ENCODE measurements around the gene NR1I3. TPM values are rescaled to one million over a fixed set of nuclear protein-coding genes. Genes with fewer than 3 reads are reported as not detected.

The NR1I3 gene, protein sequence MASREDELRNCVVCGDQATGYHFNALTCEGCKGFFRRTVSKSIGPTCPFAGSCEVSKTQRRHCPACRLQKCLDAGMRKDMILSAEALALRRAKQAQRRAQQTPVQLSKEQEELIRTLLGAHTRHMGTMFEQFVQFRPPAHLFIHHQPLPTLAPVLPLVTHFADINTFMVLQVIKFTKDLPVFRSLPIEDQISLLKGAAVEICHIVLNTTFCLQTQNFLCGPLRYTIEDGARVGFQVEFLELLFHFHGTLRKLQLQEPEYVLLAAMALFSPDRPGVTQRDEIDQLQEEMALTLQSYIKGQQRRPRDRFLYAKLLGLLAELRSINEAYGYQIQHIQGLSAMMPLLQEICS
- total RNA-seq: not detected

DNA sequence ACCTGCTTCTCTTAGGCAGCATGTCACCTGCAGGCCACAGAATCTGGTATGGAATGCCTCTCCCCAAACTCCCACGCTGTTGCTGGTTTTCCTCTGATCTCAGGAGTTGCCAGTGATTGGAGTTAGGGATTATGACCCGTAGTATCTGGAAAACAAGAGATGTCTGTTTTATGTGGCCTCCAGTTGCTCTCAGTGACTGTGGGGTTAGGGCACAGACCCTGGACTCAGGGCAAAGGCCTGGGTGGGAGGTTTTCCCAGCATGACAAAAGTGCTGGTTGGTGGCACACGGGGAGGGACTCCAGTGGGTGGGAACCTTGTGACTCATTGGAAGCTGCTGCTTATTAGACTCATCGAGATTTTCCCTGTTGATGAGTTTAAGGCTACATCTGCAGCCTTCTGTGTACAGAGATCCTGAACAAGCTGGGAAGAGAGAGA is at the start of gene NR1I3:
NR1I3 (minus strand) TSS at position 165 of the 435 bp plus-strand sequence. CDS start 1,638 bp downstream, outside the sequence.

DNA sequence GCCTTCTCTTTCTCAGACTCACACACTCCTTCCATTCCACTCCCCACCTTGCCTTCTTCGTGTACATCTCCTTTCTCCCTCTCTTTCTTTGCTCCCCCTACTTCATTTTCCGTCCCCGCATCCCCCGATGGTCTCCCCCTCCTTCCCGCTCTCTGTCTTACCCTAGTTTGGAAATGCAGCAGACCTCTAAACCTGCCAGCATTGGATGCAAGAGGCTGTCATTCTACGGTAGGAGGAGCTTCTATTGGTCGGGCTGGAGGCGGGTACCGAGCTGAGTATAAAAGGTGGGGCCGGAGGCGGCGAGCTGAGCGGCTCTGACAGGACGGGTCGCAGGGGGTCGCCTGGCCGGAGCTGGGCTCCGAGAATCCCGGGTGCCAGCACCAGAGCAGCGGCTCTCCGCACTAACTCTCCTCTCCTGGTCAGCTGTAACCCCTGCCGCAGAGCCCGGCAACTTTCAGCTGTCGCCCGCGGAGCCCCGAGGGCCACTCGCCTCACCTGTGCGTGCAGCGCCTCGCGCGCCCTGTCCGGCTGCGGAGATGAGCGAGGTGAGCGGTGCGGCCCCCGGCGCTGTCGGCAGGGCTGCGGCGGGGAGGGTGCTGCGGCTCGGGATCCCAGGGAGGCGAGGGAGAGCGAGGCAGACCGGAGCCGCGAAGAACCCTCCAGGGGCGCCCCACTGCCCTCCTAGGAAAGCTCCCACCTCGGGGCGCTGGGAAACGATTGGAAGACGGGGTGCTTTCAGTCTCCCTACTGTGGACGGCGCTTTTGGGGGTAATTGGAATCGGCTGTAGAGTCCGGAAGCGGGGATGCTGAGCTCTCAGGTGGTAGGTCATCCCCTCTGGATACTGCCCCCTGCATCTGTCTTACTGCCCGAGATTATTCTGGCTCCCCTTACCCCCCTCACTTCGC is 20.7 kb upstream of the NR1I3 start, which contains the start of gene PCP4L1:
PCP4L1 (plus strand) TSS at position 307 of the 906 bp plus-strand sequence; CDS start at position 537, 230 bp downstream.

DNA sequence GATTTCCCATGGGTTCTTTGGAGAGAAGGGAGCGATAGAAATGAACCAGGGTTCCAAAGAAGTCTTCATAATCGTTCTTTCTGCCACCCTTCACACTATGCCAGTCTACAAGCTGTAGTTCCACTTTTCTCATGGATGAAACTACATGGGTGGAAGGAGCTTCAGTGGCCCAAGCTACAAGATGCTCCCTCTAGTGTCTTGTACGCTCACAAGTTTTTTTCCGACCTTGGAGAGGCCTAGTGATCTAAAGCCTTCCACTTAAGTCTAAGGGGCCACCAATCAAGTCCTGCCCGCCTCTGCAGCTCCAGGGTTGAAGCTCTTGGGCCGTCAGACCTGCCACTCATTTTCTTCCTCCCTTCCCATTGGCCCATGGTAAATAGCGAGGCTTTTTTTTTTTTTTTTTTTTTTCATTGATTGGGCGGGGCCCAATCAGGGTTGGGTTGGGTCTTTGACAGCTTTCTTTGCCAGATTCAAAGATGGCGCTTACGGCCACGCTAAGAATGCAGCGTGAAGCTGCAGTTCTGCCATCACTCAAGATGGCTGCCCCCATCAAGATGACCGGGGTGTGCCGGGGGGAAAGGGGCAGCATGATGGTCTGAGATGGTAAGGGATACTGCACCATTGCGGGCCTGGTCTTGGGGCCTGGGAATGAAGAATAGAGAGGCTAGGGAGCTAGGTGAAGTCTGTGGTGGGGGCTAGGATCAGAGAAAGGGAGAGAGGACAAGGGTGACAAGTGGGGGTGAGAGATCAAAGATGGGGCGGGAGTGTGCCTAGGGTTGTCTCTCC is 12.3 kb downstream of the NR1I3 start, which contains the start of gene TOMM40L:
TOMM40L (plus strand) TSS at position 527 of the 786 bp plus-strand sequence. CDS start 430 bp downstream, outside the sequence.

DNA sequence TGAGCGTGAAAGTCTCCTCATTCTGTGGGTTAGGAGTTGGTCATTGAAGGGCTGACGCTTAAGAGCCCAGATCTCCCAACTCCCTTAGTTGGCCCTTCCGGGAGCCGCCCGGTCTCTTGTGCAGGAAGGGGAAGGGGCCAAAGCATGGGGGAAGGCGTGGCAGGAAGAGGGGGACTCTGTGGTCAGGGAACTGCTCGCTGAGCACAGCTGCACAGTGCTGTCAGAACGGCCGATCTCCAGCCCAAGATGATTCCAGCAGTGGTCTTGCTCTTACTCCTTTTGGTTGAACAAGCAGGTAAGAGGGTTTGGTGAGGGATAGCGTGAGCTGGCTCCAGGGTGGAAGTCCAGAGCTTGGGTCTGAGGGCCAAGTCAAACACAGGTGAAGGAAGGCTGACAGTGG is 22.9 kb downstream of the NR1I3 start, which contains the start of gene FCER1G:
FCER1G (plus strand) TSS at position 220 of the 400 bp plus-strand sequence; CDS start at position 247, 27 bp downstream.

DNA sequence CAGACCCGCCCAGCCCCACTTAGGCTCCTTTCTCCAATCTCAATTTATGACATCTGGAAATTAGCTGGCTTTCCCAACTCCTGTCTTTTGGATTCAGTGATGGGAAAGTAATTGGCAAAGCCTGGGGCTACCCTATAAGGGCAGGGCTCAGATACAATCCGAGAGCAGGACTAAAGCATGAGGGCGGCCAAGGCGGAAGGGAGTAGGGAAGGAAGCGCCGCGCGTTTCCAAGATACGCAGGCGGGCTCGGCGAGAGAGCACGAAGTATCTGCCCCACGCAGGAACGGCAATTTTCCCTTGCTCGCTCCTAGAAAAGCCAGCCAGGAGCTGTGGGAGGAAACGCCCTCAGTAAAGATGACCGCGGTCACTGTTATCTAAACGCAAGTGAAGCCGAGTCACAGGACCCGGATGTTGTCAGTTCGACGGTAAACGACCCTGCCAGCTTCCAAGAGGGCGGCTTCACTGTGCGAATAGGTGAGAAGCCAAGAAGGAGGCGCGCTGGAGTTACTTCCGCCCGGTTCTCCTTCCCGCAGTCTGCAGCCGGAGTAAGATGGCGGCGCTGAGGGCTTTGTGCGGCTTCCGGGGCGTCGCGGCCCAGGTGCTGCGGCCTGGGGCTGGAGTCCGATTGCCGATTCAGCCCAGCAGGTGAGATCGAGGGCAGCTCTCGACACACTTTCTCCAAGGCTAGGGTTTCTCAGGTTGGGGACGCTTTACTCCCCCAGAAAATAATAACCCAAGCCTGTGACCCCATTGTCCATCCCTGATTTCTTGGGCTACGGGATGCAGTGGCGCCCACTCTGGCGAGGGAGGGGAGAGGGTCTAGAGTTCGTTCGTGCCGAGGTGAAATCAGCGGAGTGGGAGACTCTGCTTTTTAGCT is 35.9 kb downstream of the NR1I3 start, which contains the start of gene NDUFS2:
NDUFS2 (plus strand) TSS at position 532 of the 877 bp plus-strand sequence; CDS start at position 551, 19 bp downstream.

DNA sequence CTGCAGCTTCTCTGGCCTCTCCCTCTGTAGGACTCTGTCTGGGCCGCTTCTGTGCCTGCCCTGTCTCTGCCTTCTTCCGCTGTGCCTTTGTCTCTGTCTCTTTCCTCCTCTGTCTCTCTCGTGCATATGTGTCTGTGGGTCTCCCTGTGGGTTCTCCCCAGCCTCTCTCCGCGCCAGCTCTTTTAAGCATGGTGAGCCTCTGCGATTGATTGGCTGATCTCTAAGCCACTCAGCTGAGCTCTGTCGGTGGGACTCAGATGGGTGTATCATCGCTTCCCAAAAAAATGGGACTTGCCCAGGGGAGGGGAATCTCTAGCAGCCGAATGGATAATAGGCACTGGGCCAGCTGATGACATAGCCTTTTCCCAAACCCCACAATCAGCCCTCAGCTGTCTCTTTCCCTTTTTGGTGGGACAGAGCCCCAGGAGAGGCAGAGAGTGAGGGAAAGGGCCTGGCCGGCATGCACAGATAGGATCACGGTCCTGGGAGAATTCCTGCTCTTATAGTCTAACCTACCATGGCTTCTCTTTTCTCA is 39.0 kb downstream of the NR1I3 start, which contains the start of gene ADAMTS4:
ADAMTS4 (minus strand) TSS at position 158 of the 535 bp plus-strand sequence. CDS start 427 bp downstream, outside the sequence.

Other genes with a start within 250 kb of the NR1I3 start
- gene F11R, start 217.1 kb downstream of the NR1I3 start, total RNA-seq: 18.8 TPM
- 35.1 TPM for gene TSTD1, start 199.2 kb downstream of the NR1I3 start, total RNA-seq
- gene USF1, start 192.2 kb downstream of the NR1I3 start, total RNA-seq: 121 TPM
- gene ARHGAP30, start 168.3 kb downstream of the NR1I3 start, total RNA-seq: 0.31 TPM
- gene NECTIN4, start 148.6 kb downstream of the NR1I3 start, total RNA-seq: not detected
- 1.6 TPM for gene KLHDC9, start 139.8 kb downstream of the NR1I3 start, total RNA-seq
- gene PFDN2, start 120.2 kb downstream of the NR1I3 start, total RNA-seq: 30.0 TPM
- gene NIT1, start 120.1 kb downstream of the NR1I3 start, total RNA-seq: 26.3 TPM
- 20.0 TPM for gene DEDD, start 105.5 kb downstream of the NR1I3 start, total RNA-seq
- gene UFC1, start 84.2 kb downstream of the NR1I3 start, total RNA-seq: 81.1 TPM
- 22.2 TPM for gene USP21, start 78.7 kb downstream of the NR1I3 start, total RNA-seq
- 26.3 TPM for gene PPOX, start 71.8 kb downstream of the NR1I3 start, total RNA-seq
- 20.0 TPM for gene B4GALT3, start 60.7 kb downstream of the NR1I3 start, total RNA-seq
- gene ADAMTS4, start 39.1 kb downstream of the NR1I3 start, total RNA-seq: 0.31 TPM
- 128 TPM for gene NDUFS2, start 35.8 kb downstream of the NR1I3 start, total RNA-seq
- gene FCER1G, start 22.9 kb downstream of the NR1I3 start, total RNA-seq: 3.8 TPM
- not detected for gene APOA2, start 14.6 kb downstream of the NR1I3 start, total RNA-seq
- gene TOMM40L, start 12.1 kb downstream of the NR1I3 start, total RNA-seq: 25.4 TPM
- gene PCP4L1, start 20.5 kb upstream of the NR1I3 start, total RNA-seq: 1.9 TPM
- 2.2 TPM for gene MPZ, start 71.8 kb upstream of the NR1I3 start, total RNA-seq
- gene SDHC, start 76.2 kb upstream of the NR1I3 start, total RNA-seq: 21.6 TPM
- not detected for gene CFAP126, start 129.7 kb upstream of the NR1I3 start, total RNA-seq

Measured in parietal lobe (tissue), 1 donor.